GM12878 (cell line): Measurements from ENCODE around the gene IDH3A. TPM values are rescaled to one million over a fixed set of nuclear protein-coding genes. Genes with fewer than 3 reads are reported as not detected.
A peak's percentile ranks its signal among the peaks of the same experiment; 100 is the strongest.

Experiments
- ATAC-seq: fragments of 200-7000 bp; cut with Tn5 transposase; 3 replicates; pipeline ENCODE4 v1.9.1; 2020; ENCODE audit warnings: mild to moderate bottlenecking, moderate library complexity
- BruUV-seq: library from RNA; stranded (reverse); fragments of 400-500 nt; replicated peaks from 2 replicates; lab custom pipeline; 2021; lab: Mats Ljungman, UMichigan
- CTCF ChIA-PET: fragments of 300-600 bp; sonication (Branson Sonifier 250); formaldehyde crosslinking; extraction: SDS; loops from one replicate; lab custom pipeline; 2021; ENCODE audit warnings: inconsistent platforms; lab: Yijun Ruan, JAX
- POLR2A ChIA-PET: fragments of 350-600 bp; formaldehyde crosslinking; extraction: SDS; loops from one replicate; lab custom pipeline; 2021; ENCODE audit warnings: inconsistent platforms; lab: Charles Lee
- RAD21 ChIA-PET: fragments of 300-600 bp; sonication (Branson Sonifier 250); formaldehyde crosslinking; loops from one replicate; lab custom pipeline; 2023; ENCODE audit warnings: antibody characterized with exemption; ENCODE audit not compliant: unreplicated experiment; lab: Charles Lee
- SMC1A ChIA-PET: fragments of 300-600 bp; sonication (Branson Sonifier 250); formaldehyde crosslinking; loops from one replicate; lab custom pipeline; 2023; ENCODE audit not compliant: unreplicated experiment, uncharacterized antibody; lab: Charles Lee
- DNase-seq: peaks from one replicate; pipeline ENCODE4 v3.0.0-alpha.2; 2011; ENCODE audit warnings: low read depth, low spot score
- FAIRE-seq: peaks from 3 replicates; lab custom pipeline; 2011; peaks lifted over from hg19 to GRCh38; lab: Jason Lieb, UNC
- H2AFZ ChIP-seq: 2 replicates; pipeline ENCODE4 v1.6.0; 2011; ENCODE audit warnings: low read depth, low read length, control low read depth; ENCODE audit not compliant: control insufficient read depth
- H3K27ac ChIP-seq: 2 replicates; pipeline ENCODE4 v1.5.1; 2011; ENCODE audit warnings: control low read depth; ENCODE audit not compliant: control insufficient read depth, insufficient read depth
- H3K27me3 ChIP-seq, 2 experiments: replicated peaks in 1 of 2; 2 replicates each; pipeline versions ENCODE4 v1.6.0 to v1.6.1; 2011; ENCODE audit warnings: low read length in 1 of 2; ENCODE audit not compliant: control insufficient read depth in 2 of 2, insufficient read depth in 2 of 2
- H3K36me3 ChIP-seq, 2 experiments: 2 replicates each; pipeline ENCODE4 v1.5.1; 2011; ENCODE audit warnings: low read length in 1 of 2; ENCODE audit not compliant: control insufficient read depth in 2 of 2, insufficient read depth in 2 of 2
- H3K4me1 ChIP-seq: 2 replicates; pipeline ENCODE4 v1.6.1; 2011; ENCODE audit warnings: mild to moderate bottlenecking, low read length, moderate library complexity, mixed read lengths; ENCODE audit not compliant: control insufficient read depth, insufficient read depth
- H3K4me2 ChIP-seq: 2 replicates; pipeline ENCODE4 v1.6.0; 2011; ENCODE audit warnings: control low read depth; ENCODE audit not compliant: control insufficient read depth, insufficient read depth
- H3K4me3 ChIP-seq: fragments of 200-600 bp; sonication (generic); 2 replicates; pipeline ENCODE4 v1.5.1; 2016
- H3K79me2 ChIP-seq: 2 replicates; pipeline ENCODE4 v1.6.0; 2011; ENCODE audit warnings: low read length; ENCODE audit not compliant: control insufficient read depth, insufficient read depth
- H3K9ac ChIP-seq: 2 replicates; pipeline ENCODE4 v1.8.0; 2011; ENCODE audit warnings: low read length, control low read depth, mixed read lengths; ENCODE audit not compliant: control insufficient read depth, insufficient read depth
- H3K9me3 ChIP-seq: replicated peaks from 3 replicates; pipeline ENCODE4 v1.5.1; 2011; ENCODE audit warnings: mild to moderate bottlenecking, low read length; ENCODE audit not compliant: control insufficient read depth, insufficient read depth
- H4K20me1 ChIP-seq: 2 replicates; pipeline ENCODE4 v1.6.0; 2011; ENCODE audit not compliant: control insufficient read depth, insufficient read depth
- IKZF1 ChIP-seq: fragments of 450-650 bp; conservative IDR thresholded peaks from 2 replicates; pipeline ENCODE4 v1.6.1; 2017; ENCODE audit warnings: antibody characterized with exemption, mild to moderate bottlenecking
- NFIC ChIP-seq: IDR thresholded peaks from 2 replicates; pipeline ENCODE4 v1.6.1; 2012; ENCODE audit warnings: low read depth, mild to moderate bottlenecking, inconsistent platforms, low read length, moderate library complexity
- NR2F1 ChIP-seq: fragments of 450-650 bp; conservative IDR thresholded peaks from 2 replicates; pipeline ENCODE4 v1.6.1; 2017; ENCODE audit warnings: mild to moderate bottlenecking
- SMC3 ChIP-seq: IDR thresholded peaks from 2 replicates; pipeline ENCODE4 v1.6.1; 2011; ENCODE audit warnings: low read length, improper control_type of control experiment, borderline replicate concordance
- SP1 ChIP-seq: IDR thresholded peaks from one replicate; pipeline ENCODE4 v1.6.1; 2011; ENCODE audit warnings: low read depth, low read length
- TCF12 ChIP-seq: IDR thresholded peaks from 2 replicates; pipeline ENCODE4 v1.6.1; 2011; ENCODE audit warnings: low read depth, mild to moderate bottlenecking, low read length
- WGBS: methylation state at CpG from one replicate; pipeline ENCODE4 v1.1.6; 2016; ENCODE audit warnings: low lambda C conversion rate; ENCODE audit not compliant: insufficient replicate concordance, insufficient coverage; ENCODE audit errors: missing lambda C conversion rate; 5-methylcytosine and 5-hydroxymethylcytosine counted together
- in situ Hi-C: fragments of 300-500 bp; cut with MboI; formaldehyde crosslinking; loops from 9 replicates; pipeline ENCODE4 v1.14.3; 2018; ENCODE audit warnings: mixed read lengths
- intact Hi-C: fragments of 100-400 bp; cut with micrococcal nuclease; formaldehyde crosslinking; loops from one replicate; pipeline ENCODE4 v1.14.2; 2022; ENCODE audit not compliant: unreplicated experiment
- polyA plus RNA-seq, 11 experiments: library from polyadenylated mRNA; depleted of rRNA in 4 of 11; unstranded in 6 of 11; stranded (reverse) in 5 of 11; fragments of >200 nt; fragmentation: Nextera tagmentation in 4 of 11; fragmentation: Illumina TruSeq in 1 of 11; extraction: Ambion mirVana in 4 of 11; extraction: Trizol in 1 of 11; gene quantifications; 1 replicate in 1 of 11; 2 replicates in 10 of 11; pipeline versions ENCODE4 v1.2.1 to v1.2.3, GENCODE V29; 2011 to 2016; ENCODE audit warnings: inconsistent platforms in 2 of 11, missing spikeins in 2 of 11, low read depth in 1 of 11
- total RNA-seq, 4 experiments: library from RNA; depleted of rRNA in 3 of 4; stranded (reverse); fragments of >200 nt in 3 of 4; fragmentation: Illumina TruSeq in 1 of 4; extraction: Trizol in 1 of 4; gene quantifications; 2 replicates each; pipeline versions ENCODE4 v1.2.1 to v1.2.3, GENCODE V29; 2013 to 2021
- TF ChIP-seq, protein P1 (sequence below), 3 experiments: IDR thresholded peaks in 2 of 3; conservative IDR thresholded peaks in 1 of 3; 2 replicates each; pipeline ENCODE4 v1.5.1; 2011; ENCODE audit warnings: low read depth in 3 of 3, low read length in 3 of 3, mild to moderate bottlenecking in 3 of 3, control low read depth in 2 of 3, moderate library complexity in 2 of 3, inconsistent platforms in 1 of 3, mixed read lengths in 1 of 3; ENCODE audit not compliant: control insufficient read depth in 2 of 3, insufficient read depth in 1 of 3; ENCODE audit errors: extremely low read depth in 1 of 3
- TF ChIP-seq, protein P2 (sequence below): fragments of 450-650 bp; IDR thresholded peaks from 2 replicates; pipeline ENCODE4 v1.6.1; 2016; ENCODE audit warnings: mild to moderate bottlenecking, moderate library complexity, borderline replicate concordance

The IDH3A gene
- total and polyA plus RNA-seq, 10 of the 15 experiments (the other 5 are each of a cell fraction or from before 2014, with no cell fraction given): 83.9 to 254 (median 195) TPM

DNA sequence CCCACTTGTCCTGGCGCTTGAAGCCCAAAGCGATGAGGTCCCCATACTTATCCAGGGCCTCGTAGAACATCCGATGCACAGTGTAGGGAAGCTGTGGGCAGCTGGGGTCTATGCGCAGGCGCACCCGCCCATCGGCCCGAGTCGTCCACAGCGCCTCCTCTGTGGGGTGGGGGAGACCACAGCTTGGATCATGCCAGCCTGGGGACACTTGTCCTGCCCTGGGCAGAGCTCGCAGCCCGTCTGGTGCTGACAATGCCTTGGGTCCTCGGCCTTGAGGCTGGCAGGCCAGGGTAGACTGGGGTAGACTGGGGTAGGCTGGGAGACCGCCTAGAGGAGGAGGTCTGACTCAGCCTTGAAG lies 45.4 kb downstream of the IDH3A start:
- no TSS peak for BruUV-seq
- intact Hi-C loops (loop anchor here (2.0 kb wide), 1 partner anchor 46 kb away; no protein-coding TSS in a partner anchor), in situ Hi-C loops (no loop called here)
- peaks cover 0 to 2% of the 10 kb centered on the region in 2 experiments; a peak in 2 of 4 replicates for H3K27me3 ChIP-seq
- ChIA-PET POLR2A (interaction anchor here (2.2 kb wide), 1 partner anchor 63 kb away, joined by 9 read pairs; no protein-coding TSS in a partner anchor), CTCF (interaction anchor here (1.5 to 7.0 kb wide), 16 partner anchors 10 to 270 kb away, joined by 3 to 200 read pairs (median 24); partner anchors contain the start of gene CIB2), SMC1A (interaction anchor here (1.5 to 4.2 kb wide), 18 partner anchors 15 to 236 kb away, joined by 3 to 77 read pairs (median 15); partner anchors contain the start of genes CIB2 and IDH3A), RAD21 (interaction anchor here (0.8 to 5.6 kb wide), 8 partner anchors 15 to 235 kb away, joined by 3 to 147 read pairs (median 14); partner anchors contain the start of gene CIB2)
- 56% methylated on average over 15 of the region's 15 CpGs for WGBS
- no peaks in the 10 kb centered on the region for H3K36me3 ChIP-seq
- H4K20me1 ChIP-seq: no peaks in the 10 kb centered on the region
- H3K4me1 ChIP-seq: no peaks in the 10 kb centered on the region
- no peaks in the 10 kb centered on the region; the same call in 2 of the 3 replicates for H3K9me3 ChIP-seq
- no peak for FAIRE-seq
- H3K4me2 ChIP-seq: no peak overlapping the region
- no peak overlapping the region for H3K4me3 ChIP-seq
- H3K27ac ChIP-seq: no peak overlapping the region
- ATAC-seq: no peak
- no peak for DNase-seq
- H3K79me2 ChIP-seq: no peaks in the 10 kb centered on the region
- no peak for TF ChIP-seq SP1
- TF ChIP-seq NR2F1: no peak
- no peak for TF ChIP-seq NFIC
- no peak for TF ChIP-seq TCF12
- H3K9ac ChIP-seq: no peak overlapping the region
- H2AFZ ChIP-seq: no peak overlapping the region

DNA sequence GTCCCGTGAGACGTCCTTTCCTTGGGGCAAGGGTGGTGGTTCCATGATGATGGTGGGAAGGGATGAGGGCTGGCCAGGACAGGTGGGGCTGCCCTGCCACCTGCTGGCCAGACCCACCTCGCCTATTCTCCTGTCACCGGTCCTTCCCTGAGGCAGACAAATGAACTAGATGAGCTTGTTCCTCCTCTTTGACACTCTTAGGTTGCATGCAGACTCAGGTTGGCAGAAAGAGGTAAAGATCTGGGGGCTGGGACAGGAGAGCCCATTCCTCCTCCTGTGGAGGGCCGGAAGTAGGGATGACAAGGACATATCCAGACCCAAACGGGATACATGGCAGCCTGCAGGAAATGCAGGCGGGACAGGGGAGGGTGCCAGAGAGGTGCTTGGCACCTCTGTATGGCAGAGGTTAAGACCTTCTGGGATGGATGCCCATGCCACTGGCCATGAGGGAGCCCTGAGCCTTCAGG lies 46.6 kb downstream of the IDH3A start:
- in situ Hi-C loops: loop anchor here (5.0 kb wide), 2 partner anchors 83 to 228 kb away; no protein-coding TSS in a partner anchor
- no peak for DNase-seq
- RAD21 ChIA-PET: interaction anchor here (0.6 to 5.6 kb wide), 36 partner anchors 8 to 236 kb away, joined by 3 to 147 read pairs (median 7); partner anchors contain the start of genes ACSBG1, CIB2 and IDH3A
- H4K20me1 ChIP-seq: no peaks in the 10 kb centered on the region
- no peaks in the 10 kb centered on the region; the same call in 2 of the 3 replicates for H3K9me3 ChIP-seq
- peaks cover 0 to 2% of the 10 kb centered on the region in 2 experiments; a peak in 2 of 4 replicates for H3K27me3 ChIP-seq
- no peak overlapping the region for H3K9ac ChIP-seq
- no peaks in the 10 kb centered on the region for H3K79me2 ChIP-seq
- no peak overlapping the region for H2AFZ ChIP-seq
- no peaks in the 10 kb centered on the region for H3K36me3 ChIP-seq
- ATAC-seq: peak; percentile 99
- POLR2A ChIA-PET: interaction anchor here (0.7 to 2.2 kb wide), 3 partner anchors 9 to 238 kb away, joined by 3 to 9 read pairs (median 3); no protein-coding TSS in a partner anchor
- FAIRE-seq: peak; percentile 65
- no peak overlapping the region for H3K27ac ChIP-seq
- no peak overlapping the region for H3K4me3 ChIP-seq
- BruUV-seq: no TSS peak
- no peaks in the 10 kb centered on the region for H3K4me1 ChIP-seq
- intact Hi-C loops: loop anchor here (1.0 to 2.0 kb wide), 4 partner anchors 45 to 236 kb away; partner anchors contain the start of gene CIB2
- SMC1A ChIA-PET: interaction anchor here (0.8 to 4.2 kb wide), 37 partner anchors 8 to 285 kb away, joined by 3 to 77 read pairs (median 6); partner anchors contain the start of genes CIB2 and IDH3A
- no peak overlapping the region for H3K4me2 ChIP-seq
- WGBS: 24% methylated on average over 7 of the region's 7 CpGs
- CTCF ChIA-PET: interaction anchor here (0.6 to 7.0 kb wide), 51 partner anchors 10 to 286 kb away, joined by 3 to 200 read pairs (median 5); partner anchors contain the start of genes ACSBG1, CIB2, IDH3A and SKIC8
- TF ChIP-seq IKZF1: 0 out of 2 replicates have a peak, but pooled peaks have one; percentile 27
- TF ChIP-seq, protein P1, sequence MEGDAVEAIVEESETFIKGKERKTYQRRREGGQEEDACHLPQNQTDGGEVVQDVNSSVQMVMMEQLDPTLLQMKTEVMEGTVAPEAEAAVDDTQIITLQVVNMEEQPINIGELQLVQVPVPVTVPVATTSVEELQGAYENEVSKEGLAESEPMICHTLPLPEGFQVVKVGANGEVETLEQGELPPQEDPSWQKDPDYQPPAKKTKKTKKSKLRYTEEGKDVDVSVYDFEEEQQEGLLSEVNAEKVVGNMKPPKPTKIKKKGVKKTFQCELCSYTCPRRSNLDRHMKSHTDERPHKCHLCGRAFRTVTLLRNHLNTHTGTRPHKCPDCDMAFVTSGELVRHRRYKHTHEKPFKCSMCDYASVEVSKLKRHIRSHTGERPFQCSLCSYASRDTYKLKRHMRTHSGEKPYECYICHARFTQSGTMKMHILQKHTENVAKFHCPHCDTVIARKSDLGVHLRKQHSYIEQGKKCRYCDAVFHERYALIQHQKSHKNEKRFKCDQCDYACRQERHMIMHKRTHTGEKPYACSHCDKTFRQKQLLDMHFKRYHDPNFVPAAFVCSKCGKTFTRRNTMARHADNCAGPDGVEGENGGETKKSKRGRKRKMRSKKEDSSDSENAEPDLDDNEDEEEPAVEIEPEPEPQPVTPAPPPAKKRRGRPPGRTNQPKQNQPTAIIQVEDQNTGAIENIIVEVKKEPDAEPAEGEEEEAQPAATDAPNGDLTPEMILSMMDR (IDR thresholded peaks at IDR 0.05 in 2 of 3, conservative IDR thresholded peaks at IDR 0.05 in 1 of 3; ENCODE audit: control insufficient read depth in 2 of 3, extremely low read depth in 1 of 3, insufficient read depth in 1 of 3, low read depth in 3 of 3, low read length in 3 of 3): peak; percentile 89 to 98 (median 93); a peak in 5 of 6 replicates
- peak; percentile 100 for TF ChIP-seq SMC3
- TF ChIP-seq, protein P2, sequence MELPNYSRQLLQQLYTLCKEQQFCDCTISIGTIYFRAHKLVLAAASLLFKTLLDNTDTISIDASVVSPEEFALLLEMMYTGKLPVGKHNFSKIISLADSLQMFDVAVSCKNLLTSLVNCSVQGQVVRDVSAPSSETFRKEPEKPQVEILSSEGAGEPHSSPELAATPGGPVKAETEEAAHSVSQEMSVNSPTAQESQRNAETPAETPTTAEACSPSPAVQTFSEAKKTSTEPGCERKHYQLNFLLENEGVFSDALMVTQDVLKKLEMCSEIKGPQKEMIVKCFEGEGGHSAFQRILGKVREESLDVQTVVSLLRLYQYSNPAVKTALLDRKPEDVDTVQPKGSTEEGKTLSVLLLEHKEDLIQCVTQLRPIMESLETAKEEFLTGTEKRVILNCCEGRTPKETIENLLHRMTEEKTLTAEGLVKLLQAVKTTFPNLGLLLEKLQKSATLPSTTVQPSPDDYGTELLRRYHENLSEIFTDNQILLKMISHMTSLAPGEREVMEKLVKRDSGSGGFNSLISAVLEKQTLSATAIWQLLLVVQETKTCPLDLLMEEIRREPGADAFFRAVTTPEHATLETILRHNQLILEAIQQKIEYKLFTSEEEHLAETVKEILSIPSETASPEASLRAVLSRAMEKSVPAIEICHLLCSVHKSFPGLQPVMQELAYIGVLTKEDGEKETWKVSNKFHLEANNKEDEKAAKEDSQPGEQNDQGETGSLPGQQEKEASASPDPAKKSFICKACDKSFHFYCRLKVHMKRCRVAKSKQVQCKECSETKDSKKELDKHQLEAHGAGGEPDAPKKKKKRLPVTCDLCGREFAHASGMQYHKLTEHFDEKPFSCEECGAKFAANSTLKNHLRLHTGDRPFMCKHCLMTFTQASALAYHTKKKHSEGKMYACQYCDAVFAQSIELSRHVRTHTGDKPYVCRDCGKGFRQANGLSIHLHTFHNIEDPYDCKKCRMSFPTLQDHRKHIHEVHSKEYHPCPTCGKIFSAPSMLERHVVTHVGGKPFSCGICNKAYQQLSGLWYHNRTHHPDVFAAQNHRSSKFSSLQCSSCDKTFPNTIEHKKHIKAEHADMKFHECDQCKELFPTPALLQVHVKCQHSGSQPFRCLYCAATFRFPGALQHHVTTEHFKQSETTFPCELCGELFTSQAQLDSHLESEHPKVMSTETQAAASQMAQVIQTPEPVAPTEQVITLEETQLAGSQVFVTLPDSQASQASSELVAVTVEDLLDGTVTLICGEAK: no peak
